Measurements from ENCODE around the gene TRO.

The TRO gene

GRCh38 chrX:54950730-54951375 lies 30.2 kb downstream of the TRO start:
- H3K4me2 ChIP-seq, result no peak overlapping the region
- no peaks in the 10 kb centered on the region for H3K4me1 ChIP-seq (ENCODE audit: low read depth, poor library complexity, severe bottlenecking)
- no peak overlapping the region for H2AFZ ChIP-seq (ENCODE audit: low read depth)
- H3K27ac ChIP-seq, result no peak overlapping the region
- H4K20me1 ChIP-seq (ENCODE audit: insufficient read depth), result no peaks in the 10 kb centered on the region
- no peaks in the 10 kb centered on the region for H3K79me2 ChIP-seq (ENCODE audit: insufficient read depth, low read depth)
- H3K27me3 ChIP-seq (ENCODE audit: insufficient read depth, low read depth), result no peaks in the 10 kb centered on the region
- H3K36me3 ChIP-seq (ENCODE audit: insufficient read depth), result no peaks in the 10 kb centered on the region
- no peak overlapping the region for H3K4me3 ChIP-seq (IDR thresholded peaks at IDR 0.05; ENCODE audit: insufficient read depth, low read depth, low read length)
- TF ChIP-seq, protein P1, sequence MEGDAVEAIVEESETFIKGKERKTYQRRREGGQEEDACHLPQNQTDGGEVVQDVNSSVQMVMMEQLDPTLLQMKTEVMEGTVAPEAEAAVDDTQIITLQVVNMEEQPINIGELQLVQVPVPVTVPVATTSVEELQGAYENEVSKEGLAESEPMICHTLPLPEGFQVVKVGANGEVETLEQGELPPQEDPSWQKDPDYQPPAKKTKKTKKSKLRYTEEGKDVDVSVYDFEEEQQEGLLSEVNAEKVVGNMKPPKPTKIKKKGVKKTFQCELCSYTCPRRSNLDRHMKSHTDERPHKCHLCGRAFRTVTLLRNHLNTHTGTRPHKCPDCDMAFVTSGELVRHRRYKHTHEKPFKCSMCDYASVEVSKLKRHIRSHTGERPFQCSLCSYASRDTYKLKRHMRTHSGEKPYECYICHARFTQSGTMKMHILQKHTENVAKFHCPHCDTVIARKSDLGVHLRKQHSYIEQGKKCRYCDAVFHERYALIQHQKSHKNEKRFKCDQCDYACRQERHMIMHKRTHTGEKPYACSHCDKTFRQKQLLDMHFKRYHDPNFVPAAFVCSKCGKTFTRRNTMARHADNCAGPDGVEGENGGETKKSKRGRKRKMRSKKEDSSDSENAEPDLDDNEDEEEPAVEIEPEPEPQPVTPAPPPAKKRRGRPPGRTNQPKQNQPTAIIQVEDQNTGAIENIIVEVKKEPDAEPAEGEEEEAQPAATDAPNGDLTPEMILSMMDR (conservative IDR thresholded peaks at IDR 0.05; ENCODE audit: low read depth, low read length), result no peak
- H3K9ac ChIP-seq, result no peak overlapping the region

- no peak overlapping the region for H3K4me3 ChIP-seq (IDR thresholded peaks at IDR 0.05; ENCODE audit: insufficient read depth, low read depth, low read length)
- no peak overlapping the region for H3K9ac ChIP-seq
- no peaks in the 10 kb centered on the region for H3K36me3 ChIP-seq (ENCODE audit: insufficient read depth)
- no peaks in the 10 kb centered on the region for H3K79me2 ChIP-seq (ENCODE audit: insufficient read depth, low read depth)
- no peaks in the 10 kb centered on the region for H4K20me1 ChIP-seq (ENCODE audit: insufficient read depth)
- H3K27me3 ChIP-seq (ENCODE audit: insufficient read depth, low read depth), result no peaks in the 10 kb centered on the region
- TF ChIP-seq, protein P1 (conservative IDR thresholded peaks at IDR 0.05; ENCODE audit: low read depth, low read length), result no peak
- H3K4me2 ChIP-seq, result no peak overlapping the region
- H2AFZ ChIP-seq (ENCODE audit: low read depth), result no peak overlapping the region
- H3K4me1 ChIP-seq (ENCODE audit: low read depth, poor library complexity, severe bottlenecking), result no peaks in the 10 kb centered on the region
- H3K27ac ChIP-seq, result no peak overlapping the region
These were observed 41.1 kb downstream of the TRO start for GRCh38 chrX:54961750-54962149.

DNA sequence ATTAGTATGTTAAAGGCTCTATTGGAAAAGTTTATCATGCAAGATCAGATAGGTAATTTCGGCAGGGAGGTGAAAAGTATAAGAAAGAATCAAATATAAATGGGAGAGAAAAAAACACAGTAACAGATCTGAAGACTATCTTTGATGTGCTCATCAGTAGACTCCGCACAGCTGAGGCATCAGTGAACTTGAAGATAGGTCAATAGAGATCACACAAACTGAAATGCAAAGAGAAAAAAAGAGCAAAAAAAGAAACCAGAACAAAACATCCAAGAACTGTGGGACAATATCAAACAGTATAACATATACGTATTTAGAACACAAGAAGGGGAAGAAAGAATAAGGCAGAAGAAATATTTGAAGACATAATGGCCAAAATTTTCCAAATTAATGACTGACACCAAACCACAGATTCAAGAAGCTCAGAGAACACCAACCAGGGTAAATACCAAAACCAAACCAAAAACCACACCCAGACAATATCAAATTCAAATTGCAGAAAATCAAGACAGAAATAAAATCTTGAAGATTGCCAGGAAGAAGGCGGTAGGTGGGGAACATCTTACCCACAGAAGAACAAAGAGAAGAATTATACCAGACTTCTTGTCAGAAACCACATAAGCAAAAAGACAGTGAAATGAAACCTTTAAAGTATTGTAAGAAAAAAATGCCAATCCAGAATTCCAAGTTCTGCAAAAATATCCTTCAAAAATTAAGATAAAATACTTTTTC lies 44.3 kb downstream of the TRO start:
- no peak overlapping the region for H3K27ac ChIP-seq
- H2AFZ ChIP-seq (ENCODE audit: low read depth), result no peak overlapping the region
- TF ChIP-seq, protein P1 (conservative IDR thresholded peaks at IDR 0.05; ENCODE audit: low read depth, low read length), result no peak
- H4K20me1 ChIP-seq (ENCODE audit: insufficient read depth), result no peaks in the 10 kb centered on the region
- H3K79me2 ChIP-seq (ENCODE audit: insufficient read depth, low read depth), result no peaks in the 10 kb centered on the region
- H3K9ac ChIP-seq, result no peak overlapping the region
- no peaks in the 10 kb centered on the region for H3K27me3 ChIP-seq (ENCODE audit: insufficient read depth, low read depth)
- no peaks in the 10 kb centered on the region for H3K36me3 ChIP-seq (ENCODE audit: insufficient read depth)
- H3K4me2 ChIP-seq, result no peak overlapping the region
- no peak overlapping the region for H3K4me3 ChIP-seq (IDR thresholded peaks at IDR 0.05; ENCODE audit: insufficient read depth, low read depth, low read length)
- no peaks in the 10 kb centered on the region for H3K4me1 ChIP-seq (ENCODE audit: low read depth, poor library complexity, severe bottlenecking)

- TF ChIP-seq, protein P1 (conservative IDR thresholded peaks at IDR 0.05; ENCODE audit: low read depth, low read length), result no peak
- Histone ChIP-seq H3K36me3 (ENCODE audit: insufficient read depth) (no peaks in the 10 kb centered on the region), H3K27ac (no peak overlapping the region), H4K20me1 (ENCODE audit: insufficient read depth) (no peaks in the 10 kb centered on the region), H3K79me2 (ENCODE audit: insufficient read depth, low read depth) (no peaks in the 10 kb centered on the region), H3K4me3 (IDR thresholded peaks at IDR 0.05; ENCODE audit: insufficient read depth, low read depth, low read length) (no peak overlapping the region), H3K27me3 (ENCODE audit: insufficient read depth, low read depth) (no peaks in the 10 kb centered on the region), H2AFZ (ENCODE audit: low read depth) (no peak overlapping the region), H3K9ac (no peak overlapping the region), H3K4me1 (ENCODE audit: low read depth, poor library complexity, severe bottlenecking) (peaks cover 16% of the 10 kb centered on the region), H3K4me2 (no peak overlapping the region)
These were observed 56.8 kb downstream of the TRO start for GRCh38 chrX:54977387-54977786.

Data from KMS-11 (cell line).